OCI-LY1 (cell line): ENCODE data around the gene THSD1.
"Not testable (repeated sequence)": the region's sequence is repeated elsewhere in the genome, so short reads cannot be mapped to it uniquely, and the experiment has no call there.

Experiments
- H2AFZ ChIP-seq: fragments of 200-600 bp; sonication (generic), shearing (Covaris generic); 2 replicates; pipeline ENCODE4 v1.6.0; 2014; ENCODE audit warnings: antibody characterized with exemption, mild to moderate bottlenecking, low read length
- H3F3A ChIP-seq: fragments of 200-600 bp; sonication (generic), shearing (Covaris generic); 2 replicates; pipeline ENCODE4 v1.6.0; 2014; ENCODE audit warnings: mild to moderate bottlenecking, antibody characterized with exemption, low read length, moderate library complexity; ENCODE audit not compliant: insufficient read depth
- H3K27ac ChIP-seq: fragments of 200-600 bp; sonication (generic); 2 replicates; pipeline ENCODE4 v1.5.1; 2014; ENCODE audit warnings: low read length, mixed run types, mild to moderate bottlenecking, low read depth; ENCODE audit not compliant: poor library complexity, severe bottlenecking
- H3K27me3 ChIP-seq: fragments of 200-600 bp; sonication (generic); 2 replicates; pipeline ENCODE4 v1.6.0; 2014; ENCODE audit warnings: antibody characterized with exemption, mild to moderate bottlenecking, low read length, moderate library complexity; ENCODE audit not compliant: insufficient read depth
- H3K36me3 ChIP-seq: fragments of 200-600 bp; sonication (generic); 2 replicates; pipeline ENCODE4 v1.6.1; 2014; ENCODE audit warnings: mild to moderate bottlenecking, antibody characterized with exemption, low read length, moderate library complexity, mixed read lengths; ENCODE audit not compliant: insufficient read depth
- H3K4me1 ChIP-seq: fragments of 200-600 bp; sonication (generic); 2 replicates; pipeline ENCODE4 v1.5.1; 2014; ENCODE audit warnings: mild to moderate bottlenecking, low read length, moderate library complexity; ENCODE audit not compliant: insufficient read depth, severe bottlenecking
- H3K4me2 ChIP-seq: fragments of 200-600 bp; sonication (generic), shearing (Covaris generic); 2 replicates; pipeline ENCODE4 v1.6.1; 2014; ENCODE audit warnings: low read length
- H3K4me3 ChIP-seq: fragments of 200-600 bp; sonication (generic); 2 replicates; pipeline ENCODE4 v1.5.1; 2014; ENCODE audit warnings: low read length, low read depth, mild to moderate bottlenecking, mixed read lengths; ENCODE audit not compliant: poor library complexity, severe bottlenecking
- H3K79me2 ChIP-seq: fragments of 200-600 bp; shearing (Covaris generic); 2 replicates; pipeline ENCODE4 v1.6.1; 2016; ENCODE audit warnings: mixed run types, low read length, mixed read lengths; ENCODE audit not compliant: insufficient read depth
- H3K9ac ChIP-seq: fragments of 200-600 bp; sonication (generic), shearing (Covaris generic); 2 replicates; pipeline ENCODE4 v1.6.1; 2014; ENCODE audit warnings: mild to moderate bottlenecking, low read length, mixed read lengths
- H3K9me2 ChIP-seq: fragments of 200-600 bp; sonication (generic), shearing (Covaris generic); 2 replicates; pipeline ENCODE4 v1.6.1; 2014; ENCODE audit warnings: low read depth, mild to moderate bottlenecking, low read length, mixed read lengths
- H3K9me3 ChIP-seq: fragments of 200-600 bp; shearing (Covaris generic); 2 replicates; pipeline ENCODE4 v1.6.1; 2014; ENCODE audit warnings: low read length, mixed read lengths
- H4K20me1 ChIP-seq: fragments of 200-600 bp; sonication (generic), shearing (Covaris generic); 2 replicates; pipeline ENCODE4 v1.6.0; 2016; ENCODE audit warnings: mild to moderate bottlenecking, low read length; ENCODE audit not compliant: insufficient read depth
- CTCF ChIP-seq: fragments of 200-600 bp; sonication (generic), shearing (Covaris generic); IDR thresholded peaks from 2 replicates; pipeline ENCODE4 v1.5.1; 2017; ENCODE audit warnings: mild to moderate bottlenecking, antibody characterized with exemption, low read length, moderate library complexity, mixed read lengths
- EZH2 ChIP-seq: fragments of 200-600 bp; sonication (generic), shearing (Covaris generic); IDR thresholded peaks from 2 replicates; pipeline ENCODE4 v1.8.0; 2017; ENCODE audit warnings: borderline replicate concordance, mixed run types, mild to moderate bottlenecking, antibody characterized with exemption, low read length, moderate library complexity, mixed read lengths

THSD1 gene

GRCh38 chr13:52344108-52344507, 61.9 kb downstream of the THSD1 start:
- Histone ChIP-seq H3K79me2 (no peaks in the 10 kb centered on the region), H3K27ac (no peak overlapping the region), H3K4me3 (no peak overlapping the region), H3K4me1 (no peaks in the 10 kb centered on the region), H2AFZ (no peak overlapping the region), H3F3A (no peaks in the 10 kb centered on the region), H3K27me3 (0 out of 2 replicates have a peak, but pooled peaks cover 3% of the 10 kb centered on the region), H3K9me3 (no peaks in the 10 kb centered on the region), H3K36me3 (no peaks in the 10 kb centered on the region), H4K20me1 (no peaks in the 10 kb centered on the region), H3K9me2 (no peaks in the 10 kb centered on the region), H3K4me2 (no peak overlapping the region), H3K9ac (no peak overlapping the region)
- TF ChIP-seq CTCF (no peak), EZH2 (no peak)

GRCh38 chr13:52342203-52342602, 63.8 kb downstream of the THSD1 start:
- not testable (repeated sequence) for H3K9me3 ChIP-seq, H3K27me3 ChIP-seq, H3K4me1 ChIP-seq, H2AFZ ChIP-seq, H3K36me3 ChIP-seq, H3K9ac ChIP-seq, H3K79me2 ChIP-seq, H3K4me3 ChIP-seq, H3K27ac ChIP-seq, H3K9me2 ChIP-seq, H3K4me2 ChIP-seq, H3F3A ChIP-seq, H4K20me1 ChIP-seq

GRCh38 chr13:52337828-52338455, 68.0 kb downstream of the THSD1 start:
- H3F3A ChIP-seq, H3K4me2 ChIP-seq, H3K79me2 ChIP-seq, H4K20me1 ChIP-seq, H3K27ac ChIP-seq, H3K27me3 ChIP-seq, H3K9me3 ChIP-seq, H3K36me3 ChIP-seq, H3K9ac ChIP-seq, H3K4me1 ChIP-seq, H3K9me2 ChIP-seq, H2AFZ ChIP-seq, H3K4me3 ChIP-seq: not testable (repeated sequence)

- not testable (repeated sequence) for H3K27ac ChIP-seq, H3K79me2 ChIP-seq, H3K36me3 ChIP-seq, H3K9ac ChIP-seq, H2AFZ ChIP-seq, H3K9me2 ChIP-seq, H3F3A ChIP-seq, H3K4me1 ChIP-seq, H3K4me3 ChIP-seq, H4K20me1 ChIP-seq, H3K4me2 ChIP-seq, H3K9me3 ChIP-seq, H3K27me3 ChIP-seq
Observed at GRCh38 chr13:52334107-52334506, 71.9 kb downstream of the THSD1 start.

- H3K9me2 ChIP-seq, H3K4me1 ChIP-seq, H3K79me2 ChIP-seq, H4K20me1 ChIP-seq, H3K27me3 ChIP-seq, H3K9me3 ChIP-seq, H3F3A ChIP-seq, H3K36me3 ChIP-seq, H3K4me2 ChIP-seq, H3K9ac ChIP-seq, H2AFZ ChIP-seq, H3K27ac ChIP-seq, H3K4me3 ChIP-seq: not testable (repeated sequence)
Observed at GRCh38 chr13:52331844-52332243, 74.1 kb downstream of the THSD1 start.
